PC-9 (cell line): Measurements from ENCODE around the gene IFNA1.

Experiments
- CTCF ChIP-seq: fragments of 200-600 bp; sonication (generic); conservative IDR thresholded peaks from 2 replicates; pipeline ENCODE4 v1.6.1; 2017; ENCODE audit warnings: mixed run types, antibody characterized with exemption, mild to moderate bottlenecking, moderate library complexity
- EZH2 ChIP-seq: fragments of 200-600 bp; sonication (generic); IDR thresholded peaks from 2 replicates; pipeline ENCODE4 v1.8.0; 2017; ENCODE audit warnings: antibody characterized with exemption, low read depth

- TF ChIP-seq CTCF (no peak), EZH2 (no peak)
Observed at GRCh38 chr9:21402386-21403251, 37.6 kb upstream of the IFNA1 start.
